LNCaP clone FGC (cell line): ENCODE measurements around the gene NSG1.

Experiments used
- DNase-seq: peaks from one replicate; pipeline ENCODE4 v3.0.0-alpha.2; 2011; ENCODE audit warnings: low read depth
- H3K4me3 ChIP-seq: 2 replicates; pipeline ENCODE4 v1.5.1; 2011; ENCODE audit warnings: mild to moderate bottlenecking, low read depth, low read length, control low read depth
- TF ChIP-seq, protein P1 (sequence below): IDR thresholded peaks from 2 replicates; pipeline ENCODE4 v1.5.1; 2012; ENCODE audit warnings: mild to moderate bottlenecking; ENCODE audit not compliant: control insufficient read depth, insufficient read depth; ENCODE audit errors: extremely low read depth

The NSG1 gene

DNA sequence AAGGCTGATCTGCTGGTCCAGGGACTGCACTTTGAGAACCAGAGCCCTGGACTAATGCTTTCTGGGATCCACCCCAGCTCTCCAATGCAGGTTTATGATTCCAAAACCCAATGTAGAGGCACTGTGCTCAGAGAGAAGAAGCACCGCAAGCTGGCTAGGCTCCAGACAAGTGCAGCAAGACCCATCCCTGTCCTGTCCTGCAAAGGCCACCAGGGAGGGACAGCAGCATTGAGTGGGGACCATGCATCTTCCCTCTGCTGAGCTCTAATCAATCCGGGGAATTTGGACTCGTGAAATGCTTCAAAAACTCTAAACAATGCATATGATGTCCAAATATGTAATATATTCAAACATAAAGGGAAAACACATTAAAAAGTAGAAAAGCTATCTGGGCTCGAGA is 10.8 kb upstream of the NSG1 start:
- TF ChIP-seq, protein P1, sequence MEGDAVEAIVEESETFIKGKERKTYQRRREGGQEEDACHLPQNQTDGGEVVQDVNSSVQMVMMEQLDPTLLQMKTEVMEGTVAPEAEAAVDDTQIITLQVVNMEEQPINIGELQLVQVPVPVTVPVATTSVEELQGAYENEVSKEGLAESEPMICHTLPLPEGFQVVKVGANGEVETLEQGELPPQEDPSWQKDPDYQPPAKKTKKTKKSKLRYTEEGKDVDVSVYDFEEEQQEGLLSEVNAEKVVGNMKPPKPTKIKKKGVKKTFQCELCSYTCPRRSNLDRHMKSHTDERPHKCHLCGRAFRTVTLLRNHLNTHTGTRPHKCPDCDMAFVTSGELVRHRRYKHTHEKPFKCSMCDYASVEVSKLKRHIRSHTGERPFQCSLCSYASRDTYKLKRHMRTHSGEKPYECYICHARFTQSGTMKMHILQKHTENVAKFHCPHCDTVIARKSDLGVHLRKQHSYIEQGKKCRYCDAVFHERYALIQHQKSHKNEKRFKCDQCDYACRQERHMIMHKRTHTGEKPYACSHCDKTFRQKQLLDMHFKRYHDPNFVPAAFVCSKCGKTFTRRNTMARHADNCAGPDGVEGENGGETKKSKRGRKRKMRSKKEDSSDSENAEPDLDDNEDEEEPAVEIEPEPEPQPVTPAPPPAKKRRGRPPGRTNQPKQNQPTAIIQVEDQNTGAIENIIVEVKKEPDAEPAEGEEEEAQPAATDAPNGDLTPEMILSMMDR = no peak
- DNase-seq = no peak
- H3K4me3 ChIP-seq = no peak overlapping the region

DNA sequence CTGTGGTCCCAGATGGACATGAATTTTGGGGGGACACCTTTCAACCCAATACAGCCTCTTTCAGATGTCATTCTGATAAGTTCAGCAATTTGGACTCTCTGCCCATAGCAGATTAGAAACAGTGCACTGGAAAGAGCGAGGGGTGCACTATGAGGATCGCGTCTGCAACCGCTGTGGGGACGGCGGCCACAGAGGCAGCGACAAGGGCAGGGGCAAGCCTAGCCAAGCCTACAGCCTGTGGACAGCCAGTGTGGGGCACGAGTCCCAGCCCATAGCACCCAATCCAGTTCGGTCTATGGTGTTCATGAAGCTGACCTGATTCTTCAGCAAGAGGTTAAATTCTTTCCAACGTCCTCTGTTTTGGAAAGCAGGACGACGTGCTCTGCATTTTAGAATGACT is 9.7 kb upstream of the NSG1 start:
- H3K4me3 ChIP-seq = no peak overlapping the region
- TF ChIP-seq, protein P1 = no peak
- no peak for DNase-seq

DNA sequence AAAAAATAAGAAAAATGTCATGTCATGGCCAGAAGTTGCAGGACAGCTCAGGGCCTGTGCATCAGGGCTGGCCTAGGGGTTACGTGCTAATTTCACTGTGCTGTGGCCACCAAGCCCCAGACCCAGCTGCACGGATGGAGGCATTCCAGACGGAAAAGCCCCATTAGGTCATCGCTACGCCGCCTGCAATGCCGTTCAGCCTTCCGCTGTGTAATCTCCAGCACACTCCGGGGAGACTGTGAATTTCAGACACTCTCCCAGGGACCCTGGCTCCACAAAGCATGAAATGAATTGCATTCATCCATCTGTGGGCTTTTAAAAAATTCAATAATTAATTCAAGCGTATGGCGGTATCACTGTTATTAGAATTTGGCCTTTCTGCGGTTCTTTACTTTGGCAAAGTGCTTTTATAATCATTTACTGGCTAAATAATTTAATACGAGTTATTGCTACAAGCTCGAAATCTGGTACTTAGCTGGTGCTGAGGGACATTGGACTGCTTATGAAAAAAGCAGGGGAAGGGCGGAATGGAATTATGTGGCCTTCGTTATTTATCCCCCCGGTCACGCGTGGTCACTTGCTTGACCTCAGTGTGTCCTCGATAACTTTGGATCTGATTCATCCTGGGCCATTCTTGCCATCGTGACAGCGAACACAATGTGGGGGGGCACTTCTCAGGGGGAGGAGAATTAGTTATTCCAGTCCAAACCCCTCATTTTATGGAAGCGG is 9.0 kb upstream of the NSG1 start:
- TF ChIP-seq, protein P1 = no peak
- H3K4me3 ChIP-seq = no peak overlapping the region
- DNase-seq = no peak

DNA sequence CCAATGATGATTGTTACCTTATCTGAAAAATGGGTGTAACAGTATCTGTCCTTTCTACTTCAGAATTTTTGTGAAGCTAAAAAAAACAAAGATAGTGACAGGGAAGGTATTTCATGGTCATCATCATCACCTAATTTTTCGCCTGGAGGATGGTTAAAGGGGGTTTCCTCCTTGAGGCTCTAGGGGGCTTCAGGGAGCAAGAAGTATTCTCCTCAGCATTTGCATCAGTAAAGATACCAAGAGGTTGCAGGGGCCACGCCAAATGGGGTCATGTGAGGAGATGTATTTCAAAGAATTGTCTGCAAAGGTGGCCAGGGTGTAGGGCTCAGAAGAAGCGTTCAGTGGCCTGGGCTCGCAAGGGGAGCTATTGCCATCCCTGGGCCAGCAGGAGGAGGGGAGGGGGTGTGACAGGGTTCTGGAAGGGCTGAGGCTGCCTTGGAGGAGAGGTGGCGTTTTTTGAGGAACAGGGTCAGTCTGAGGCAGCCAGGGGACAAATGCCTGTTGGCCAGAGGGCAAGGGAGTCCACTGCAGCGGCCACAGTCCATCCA is 7.3 kb upstream of the NSG1 start:
- TF ChIP-seq, protein P1 = no peak
- no peak overlapping the region for H3K4me3 ChIP-seq
- DNase-seq = no peak

DNA sequence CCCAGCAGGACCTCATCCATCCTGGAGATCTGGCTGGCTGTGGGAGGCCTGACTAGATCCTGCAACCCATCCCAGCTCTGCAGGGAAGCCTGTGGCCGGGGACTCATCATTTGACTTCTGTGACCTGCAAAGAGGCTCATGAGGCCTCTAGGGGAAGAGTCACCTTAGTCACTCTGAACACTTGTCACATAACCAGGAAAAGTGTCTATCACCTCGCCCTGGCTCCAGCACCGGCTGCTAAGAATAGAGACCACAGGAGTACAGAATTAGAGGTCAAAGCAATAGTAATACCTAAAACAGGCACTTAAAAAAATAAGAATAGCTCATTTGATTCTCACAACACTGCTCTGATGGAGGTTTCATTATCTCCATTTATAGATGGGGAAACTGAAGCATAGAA is 3.8 kb upstream of the NSG1 start:
- TF ChIP-seq, protein P1 = no peak
- no peak overlapping the region for H3K4me3 ChIP-seq
- no peak for DNase-seq

DNA sequence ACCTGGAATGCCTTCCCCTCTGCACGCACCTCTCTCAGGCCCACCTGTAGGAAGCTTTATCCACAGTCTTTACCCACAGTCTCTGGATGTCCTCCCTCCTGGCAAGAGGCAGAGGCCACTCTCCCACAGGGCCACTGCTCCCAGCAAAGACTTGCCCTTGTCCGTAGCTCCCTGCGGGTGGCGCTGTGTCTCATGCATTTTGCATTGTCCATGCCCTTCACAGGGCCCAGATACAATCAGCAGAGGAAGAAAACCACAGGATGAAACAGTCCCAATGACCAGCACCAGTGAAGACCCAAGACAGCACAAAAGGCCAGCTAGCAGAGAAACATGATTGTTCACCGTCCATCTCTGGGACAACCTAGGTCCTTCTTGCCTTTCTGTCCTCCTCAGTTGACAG is 2.1 kb upstream of the NSG1 start:
- H3K4me3 ChIP-seq = no peak overlapping the region
- TF ChIP-seq, protein P1 = no peak
- DNase-seq = no peak
